ENCODE measurements around the gene GPC2.
"Not testable (repeated sequence)": the region's sequence is repeated elsewhere in the genome, so short reads cannot be mapped to it uniquely, and the experiment has no call there.

The GPC2 gene

GRCh38 chr7:100153708-100154535, 23.3 kb downstream of the GPC2 start:
- TF ChIP-seq CTCF (conservative IDR thresholded peaks at IDR 0.05), result no peak
- no peak overlapping the region for H3K27ac ChIP-seq

DNA sequence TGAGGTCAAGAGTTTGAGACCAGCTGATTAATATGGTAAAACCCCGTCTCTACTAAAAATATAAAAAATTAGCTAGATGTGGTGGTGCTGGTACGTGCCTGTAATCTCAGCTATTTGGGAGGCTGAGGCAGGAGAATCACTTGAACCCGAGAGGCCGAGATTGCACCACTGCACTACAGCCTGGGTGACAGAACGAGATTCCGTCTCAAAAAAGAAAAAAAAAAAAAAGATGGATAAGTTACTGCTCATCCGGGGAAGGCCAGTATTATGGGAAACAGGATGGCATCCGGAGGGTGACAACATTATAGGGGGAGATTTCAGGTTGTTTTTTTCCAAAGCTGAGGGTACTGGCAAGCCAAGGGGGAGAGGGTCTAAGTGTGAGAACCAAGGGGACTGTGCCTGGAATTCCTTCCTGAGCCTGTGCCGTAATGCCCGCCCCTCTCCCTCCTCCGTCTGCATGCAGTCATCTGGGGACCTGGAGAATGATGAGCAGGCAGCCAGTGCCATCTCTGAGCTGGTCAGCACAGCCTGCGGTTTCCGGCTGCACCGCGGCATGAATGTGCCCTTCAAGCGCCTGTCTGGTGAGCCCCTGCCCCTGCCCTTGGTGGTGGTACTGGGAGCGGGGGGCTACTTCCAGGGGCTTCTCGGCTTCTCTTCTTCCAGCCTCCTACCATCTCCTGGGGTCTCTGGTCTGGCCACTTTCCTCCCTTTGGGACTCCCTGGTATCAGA, 24.1 kb downstream of the GPC2 start:
- TF ChIP-seq CTCF (conservative IDR thresholded peaks at IDR 0.05), result no peak
- H3K27ac ChIP-seq, result no peak overlapping the region

DNA sequence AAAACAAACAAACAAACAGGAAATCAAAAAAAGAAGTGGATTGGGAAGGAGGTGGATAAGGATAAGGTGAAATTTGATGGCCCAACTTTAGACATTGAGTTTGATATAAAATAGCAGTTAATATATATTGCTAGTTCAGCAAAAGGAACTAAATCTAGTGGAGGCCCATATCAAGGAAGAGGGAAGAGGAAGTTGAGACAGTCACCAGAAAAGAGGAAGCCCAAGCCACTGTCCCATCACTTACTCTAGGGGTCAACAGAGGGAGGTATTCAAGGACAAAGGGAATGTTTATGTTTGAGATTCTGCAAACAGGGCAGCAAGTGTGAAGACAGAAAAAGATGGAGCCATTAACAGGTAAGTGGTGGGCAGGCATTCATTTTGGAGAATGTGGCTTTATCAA, 24.8 kb downstream of the GPC2 start:
- TF ChIP-seq CTCF (conservative IDR thresholded peaks at IDR 0.05), result no peak
- H3K27ac ChIP-seq, result no peak overlapping the region

DNA sequence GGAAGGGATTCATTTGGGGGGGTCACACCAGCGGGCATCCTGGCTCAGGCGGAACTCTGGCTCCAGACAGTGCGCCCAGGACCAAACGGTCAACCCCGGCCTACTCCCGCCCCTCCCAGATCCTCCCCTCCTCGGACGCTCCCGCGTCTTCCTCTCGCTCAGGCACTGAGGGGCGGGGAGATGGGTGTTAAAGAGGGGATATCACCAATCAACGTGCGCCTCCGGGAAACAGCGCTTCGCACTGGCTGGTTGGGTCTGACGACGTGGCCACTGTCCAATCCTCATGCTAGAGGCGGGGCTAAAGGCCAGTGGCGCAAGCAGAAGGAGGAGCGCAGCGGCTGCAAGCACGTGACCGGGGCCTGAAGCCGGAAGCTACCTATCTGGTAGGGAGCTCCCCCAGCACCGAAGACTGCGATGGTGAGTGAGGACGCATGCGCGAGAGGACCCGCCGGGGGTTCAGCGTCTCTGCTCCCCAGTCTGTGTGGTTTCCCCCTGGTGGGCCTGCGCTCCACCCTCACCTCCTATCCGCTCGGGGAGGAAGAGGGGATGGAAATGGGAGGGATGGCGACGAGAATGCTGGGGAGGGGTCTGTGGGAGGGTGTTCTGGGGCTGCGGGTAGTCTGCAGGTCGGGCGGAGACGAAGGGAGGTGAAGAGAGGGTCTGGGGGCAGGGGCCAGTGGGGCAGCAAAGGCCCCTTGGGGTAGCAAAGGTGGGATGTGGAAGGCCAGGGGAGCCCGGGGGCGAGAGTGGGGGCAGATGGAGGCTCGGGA, 28.4 kb downstream of the GPC2 start, which contains the start of gene LAMTOR4:
TSS of gene LAMTOR4 (plus strand) at position 360 of the 770 bp plus-strand sequence. CDS start at position 415, 55 bp downstream.
- no peak for TF ChIP-seq CTCF (conservative IDR thresholded peaks at IDR 0.05)
- H3K27ac ChIP-seq, result peak within 1 kb of the TSS; percentile 88

DNA sequence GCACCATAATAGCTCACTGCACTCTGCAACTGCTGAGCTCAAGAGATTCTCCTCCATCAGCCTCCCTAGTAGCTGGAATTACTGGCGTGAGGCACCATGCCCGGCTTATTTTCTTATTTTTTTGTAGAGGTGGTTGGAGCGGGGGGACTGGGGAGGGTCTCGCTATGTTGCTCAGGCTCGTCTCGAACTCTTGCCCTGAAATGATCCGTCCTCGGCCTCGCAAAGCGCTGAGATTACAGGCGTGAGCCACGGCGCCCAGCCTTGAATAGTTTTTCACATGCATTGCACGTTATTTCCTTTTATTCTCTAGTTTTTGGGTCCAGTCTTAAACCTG, 29.0 kb downstream of the GPC2 start:
- TF ChIP-seq CTCF (conservative IDR thresholded peaks at IDR 0.05), result no peak
- peak overlapping the region; percentile 88 for H3K27ac ChIP-seq

DNA sequence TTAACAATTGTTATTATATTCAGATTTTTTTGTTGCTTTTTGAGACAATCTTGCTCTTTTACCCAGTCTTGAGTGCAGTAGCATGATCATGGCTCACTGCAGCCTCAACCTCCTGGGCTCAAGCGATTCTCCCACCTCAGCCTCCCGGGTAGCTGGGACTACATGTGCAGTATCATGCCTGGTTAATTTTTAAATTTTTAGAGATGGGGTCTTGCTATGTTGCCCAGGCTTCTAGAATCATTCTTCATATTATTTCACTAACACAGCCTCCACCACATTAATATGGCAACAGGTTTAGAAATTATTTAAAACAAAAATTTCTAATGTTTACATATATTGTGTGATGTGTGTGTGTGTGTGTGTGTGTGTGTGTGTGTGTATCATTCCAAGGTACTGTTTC, 29.9 kb downstream of the GPC2 start:
- H3K27ac ChIP-seq, result no peak overlapping the region
- no peak for TF ChIP-seq CTCF (conservative IDR thresholded peaks at IDR 0.05)

DNA sequence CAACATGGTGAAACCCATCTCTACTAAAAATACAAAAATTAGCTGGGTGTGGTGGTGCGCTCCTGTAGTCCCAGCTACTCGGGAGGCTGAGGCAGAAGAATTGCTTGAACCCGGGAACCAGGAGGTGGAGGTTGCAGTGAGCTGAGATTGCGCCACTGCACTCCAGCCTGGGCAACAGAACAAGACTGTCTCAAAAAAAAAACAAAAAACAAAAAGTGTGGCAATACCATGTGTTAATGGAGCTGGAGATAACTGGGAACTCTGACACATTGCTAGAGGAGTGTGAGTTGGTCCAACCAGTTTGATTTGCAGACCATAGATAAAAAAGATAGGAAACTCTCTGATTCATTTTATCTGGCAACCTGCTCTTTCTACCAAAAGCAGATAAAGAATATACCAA, 30.8 kb downstream of the GPC2 start:
- H3K27ac ChIP-seq, result not testable (repeated sequence)

Data from VCaP (cell line).